Activated T-helper 1 cell treated with Interleukin-2 at 50 U/mL for 16 hours (primary cell): ENCODE results near the gene TAGAP.
A peak's percentile ranks its signal among the peaks of the same experiment; 100 is the strongest.
"Not testable (repeated sequence)": the region's sequence is repeated elsewhere in the genome, so short reads cannot be mapped to it uniquely, and the experiment has no call there.

Source experiments
- DNase-seq: peaks from one replicate; pipeline ENCODE4 v3.0.0-alpha.2; 2020; ENCODE audit warnings: low read depth

Gene TAGAP

GRCh38 chr6:159043947-159044346, 844 bp downstream of the TAGAP start:
- no peak for DNase-seq

- no peak for DNase-seq
These were observed 1.5 kb downstream of the TAGAP start for GRCh38 chr6:159043251-159043650.

- DNase-seq: no peak
These were observed 2.0 kb downstream of the TAGAP start for GRCh38 chr6:159042826-159043181.

- peak; percentile 58 for DNase-seq
These were observed 2.6 kb downstream of the TAGAP start for GRCh38 chr6:159042003-159042825.

- no peak for DNase-seq
These were observed 3.6 kb downstream of the TAGAP start for GRCh38 chr6:159041181-159041580.

- no peak for DNase-seq
These were observed 4.9 kb downstream of the TAGAP start for GRCh38 chr6:159039885-159040258.

GRCh38 chr6:159038914-159039884, 5.6 kb downstream of the TAGAP start:
- no peak for DNase-seq

GRCh38 chr6:159038318-159038717, 6.5 kb downstream of the TAGAP start:
- not testable (repeated sequence) for DNase-seq

GRCh38 chr6:159037756-159038290, 7.0 kb downstream of the TAGAP start:
- no peak for DNase-seq

GRCh38 chr6:159036673-159037072, 8.1 kb downstream of the TAGAP start:
- no peak for DNase-seq

- DNase-seq: no peak
These were observed 8.9 kb downstream of the TAGAP start for GRCh38 chr6:159035891-159036290.

- DNase-seq: no peak
These were observed 11.4 kb downstream of the TAGAP start for GRCh38 chr6:159033160-159034049.

GRCh38 chr6:159031846-159032245, 12.9 kb downstream of the TAGAP start:
- no peak for DNase-seq

- no peak for DNase-seq
These were observed 14.6 kb downstream of the TAGAP start for GRCh38 chr6:159030168-159030567.

- not testable (repeated sequence) for DNase-seq
These were observed 19.6 kb downstream of the TAGAP start for GRCh38 chr6:159025224-159025623.

- no peak for DNase-seq
These were observed 20.9 kb downstream of the TAGAP start for GRCh38 chr6:159023893-159024292.

GRCh38 chr6:159020011-159020410, 24.8 kb downstream of the TAGAP start:
- no peak for DNase-seq

GRCh38 chr6:159017757-159018559, 26.8 kb downstream of the TAGAP start:
- no peak for DNase-seq

- no peak for DNase-seq
These were observed 30.4 kb downstream of the TAGAP start for GRCh38 chr6:159014406-159014805.

GRCh38 chr6:159013229-159013628, 31.6 kb downstream of the TAGAP start:
- no peak for DNase-seq

GRCh38 chr6:159012201-159012600, 32.6 kb downstream of the TAGAP start:
- no peak for DNase-seq
